Body of pancreas (tissue), 4 donors: ENCODE results near the gene PLEKHA7.

Experiments used
- POLR2A ChIP-seq, 3 donors: fragments of 450-650 bp; IDR thresholded peaks; one replicate each; pipeline ENCODE4 v1.6.1; 2016; ENCODE audit warnings: antibody characterized with exemption in 3 of 3, mild to moderate bottlenecking in 2 of 3
- TF ChIP-seq, protein P1 (sequence below), 7 experiments: fragments of 450-650 bp in 4 of 7; fragments of 200-600 bp in 3 of 7; sonication (generic) in 3 of 7; IDR thresholded peaks; one replicate each; pipeline ENCODE4 v1.5.1; 2016 to 2019; ENCODE audit warnings: antibody characterized with exemption in 7 of 7

DNA sequence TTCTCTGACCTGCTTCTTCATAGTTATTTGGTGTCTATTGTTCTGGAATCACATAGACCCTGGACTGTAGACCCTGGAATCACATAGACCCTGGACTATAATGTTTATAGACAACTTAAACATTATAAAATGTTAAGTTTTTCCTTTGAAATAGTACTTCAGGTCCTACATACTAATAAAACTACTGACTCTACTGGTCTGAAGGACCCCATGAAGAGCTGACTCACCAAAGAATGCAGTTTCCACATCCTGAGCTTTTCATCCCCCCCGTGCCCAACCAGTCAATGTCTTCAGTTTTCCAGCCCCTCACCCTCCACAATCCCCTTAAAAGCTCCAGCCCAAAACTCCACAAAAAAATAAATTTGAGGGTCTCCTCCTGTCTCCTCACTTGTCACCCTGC is 6.6 kb upstream of the PLEKHA7 start:
- no peak for TF ChIP-seq POLR2A (IDR thresholded peaks at IDR 0.05)
- TF ChIP-seq, protein P1, sequence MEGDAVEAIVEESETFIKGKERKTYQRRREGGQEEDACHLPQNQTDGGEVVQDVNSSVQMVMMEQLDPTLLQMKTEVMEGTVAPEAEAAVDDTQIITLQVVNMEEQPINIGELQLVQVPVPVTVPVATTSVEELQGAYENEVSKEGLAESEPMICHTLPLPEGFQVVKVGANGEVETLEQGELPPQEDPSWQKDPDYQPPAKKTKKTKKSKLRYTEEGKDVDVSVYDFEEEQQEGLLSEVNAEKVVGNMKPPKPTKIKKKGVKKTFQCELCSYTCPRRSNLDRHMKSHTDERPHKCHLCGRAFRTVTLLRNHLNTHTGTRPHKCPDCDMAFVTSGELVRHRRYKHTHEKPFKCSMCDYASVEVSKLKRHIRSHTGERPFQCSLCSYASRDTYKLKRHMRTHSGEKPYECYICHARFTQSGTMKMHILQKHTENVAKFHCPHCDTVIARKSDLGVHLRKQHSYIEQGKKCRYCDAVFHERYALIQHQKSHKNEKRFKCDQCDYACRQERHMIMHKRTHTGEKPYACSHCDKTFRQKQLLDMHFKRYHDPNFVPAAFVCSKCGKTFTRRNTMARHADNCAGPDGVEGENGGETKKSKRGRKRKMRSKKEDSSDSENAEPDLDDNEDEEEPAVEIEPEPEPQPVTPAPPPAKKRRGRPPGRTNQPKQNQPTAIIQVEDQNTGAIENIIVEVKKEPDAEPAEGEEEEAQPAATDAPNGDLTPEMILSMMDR (IDR thresholded peaks at IDR 0.05) = no peak
